K562 (cell line): Measurements from ENCODE around the gene SPCS2. TPM values are rescaled to one million over a fixed set of nuclear protein-coding genes. Genes with fewer than 3 reads are reported as not detected.
A peak's percentile ranks its signal among the peaks of the same experiment; 100 is the strongest.

Source experiments
- CEBPZ ChIP-seq: fragments of 150-350 bp; IDR thresholded peaks from 2 replicates; pipeline ENCODE4 v1.6.1; 2014; ENCODE audit warnings: low read depth, mild to moderate bottlenecking, low read length, borderline replicate concordance
- HBP1 ChIP-seq: fragments of 450-650 bp; formaldehyde crosslinking; IDR thresholded peaks from 2 replicates; pipeline ENCODE4 v1.4.0; 2022; ENCODE audit warnings: missing genetic modification characterization
- NR4A1 ChIP-seq, 2 experiments: fragments of 250-450 bp in 1 of 2; fragments of 450-650 bp in 1 of 2; sonication (Bioruptor Pico) in 1 of 2; IDR thresholded peaks; 2 replicates each; pipeline versions ENCODE4 v1.4.0 to v1.6.1; 2016 to 2020; ENCODE audit warnings: mild to moderate bottlenecking in 2 of 2, missing compliant biosample characterization in 1 of 2, missing genetic modification characterization in 1 of 2, moderate library complexity in 1 of 2
- PBX2 ChIP-seq, 2 experiments: IDR thresholded peaks in 1 of 2; conservative IDR thresholded peaks in 1 of 2; 2 replicates each; pipeline ENCODE4 v1.6.1; 2016; ENCODE audit warnings: low read depth in 2 of 2, mild to moderate bottlenecking in 1 of 2, missing compliant biosample characterization in 1 of 2, missing genetic modification characterization in 1 of 2, moderate library complexity in 1 of 2
- RFX5 ChIP-seq: IDR thresholded peaks from 2 replicates; pipeline ENCODE4 v1.6.1; 2011; ENCODE audit warnings: low read depth, mild to moderate bottlenecking, improper control_type of control experiment, low read length
- SFPQ ChIP-seq: fragments of 200-400 bp; formaldehyde crosslinking; IDR thresholded peaks from 2 replicates; pipeline ENCODE4 v1.6.1; 2017; ENCODE audit warnings: mild to moderate bottlenecking, low read depth, low read length, moderate library complexity
- YBX1 ChIP-seq: fragments of 450-650 bp; IDR thresholded peaks from 2 replicates; pipeline ENCODE4 v1.7.1; 2016; ENCODE audit warnings: mild to moderate bottlenecking
- ZNF282 ChIP-seq: sonication (generic); formaldehyde crosslinking; IDR thresholded peaks from 2 replicates; pipeline ENCODE4 v1.8.1; 2023; ENCODE audit warnings: missing genetic modification reagents
- polyA plus RNA-seq, 8 experiments: library from polyadenylated mRNA; depleted of rRNA in 4 of 8; stranded (reverse) in 5 of 8; unstranded in 3 of 8; fragments of >200 nt; fragmentation: Nextera tagmentation in 2 of 8; fragmentation: Illumina TruSeq in 1 of 8; extraction: Ambion mirVana in 2 of 8; extraction: Trizol in 1 of 8; gene quantifications; 2 replicates each; pipeline versions ENCODE4 v1.2.1 to v1.2.3, GENCODE V29; 2011 to 2014; ENCODE audit warnings: inconsistent platforms in 1 of 8, missing spikeins in 1 of 8
- total RNA-seq, 7 experiments: library from RNA; depleted of rRNA in 6 of 7; stranded (reverse); fragments of >200 nt in 6 of 7; fragmentation: Illumina TruSeq in 2 of 7; extraction: Trizol in 2 of 7; gene quantifications; 2 replicates each; pipeline versions ENCODE4 v1.2.1 to v1.2.3, GENCODE V29; 2011 to 2021; ENCODE audit warnings: low replicate concordance in 1 of 7
- TF ChIP-seq, protein P1 (sequence below), 2 experiments: IDR thresholded peaks; 2 replicates each; pipeline ENCODE4 v1.6.1; 2011; ENCODE audit warnings: borderline replicate concordance in 1 of 2, control low read depth in 1 of 2, low read depth in 1 of 2, low read length in 1 of 2, mild to moderate bottlenecking in 1 of 2, mixed read lengths in 1 of 2, moderate library complexity in 1 of 2; ENCODE audit not compliant: insufficient read depth in 1 of 2, insufficient read length in 1 of 2, poor library complexity in 1 of 2, severe bottlenecking in 1 of 2; ENCODE audit errors: extremely low read depth in 1 of 2
- TF ChIP-seq, protein P2 (sequence below), 3 experiments: IDR thresholded peaks in 2 of 3; conservative IDR thresholded peaks in 1 of 3; 2 replicates each; pipeline ENCODE4 v1.5.1; 2011 to 2012; ENCODE audit warnings: low read length in 3 of 3, mild to moderate bottlenecking in 3 of 3, control low read depth in 2 of 3, improper control_type of control experiment in 1 of 3, inconsistent platforms in 1 of 3, low read depth in 1 of 3, mixed read lengths in 1 of 3, moderate library complexity in 1 of 3; ENCODE audit not compliant: insufficient read depth in 2 of 3

The SPCS2 gene
- total and polyA plus RNA-seq, 9 of the 15 experiments (the other 6 are each of a cell fraction or from before 2014, with no cell fraction given), result 38.2 to 458 (median 193) TPM

- TF ChIP-seq, protein P1, sequence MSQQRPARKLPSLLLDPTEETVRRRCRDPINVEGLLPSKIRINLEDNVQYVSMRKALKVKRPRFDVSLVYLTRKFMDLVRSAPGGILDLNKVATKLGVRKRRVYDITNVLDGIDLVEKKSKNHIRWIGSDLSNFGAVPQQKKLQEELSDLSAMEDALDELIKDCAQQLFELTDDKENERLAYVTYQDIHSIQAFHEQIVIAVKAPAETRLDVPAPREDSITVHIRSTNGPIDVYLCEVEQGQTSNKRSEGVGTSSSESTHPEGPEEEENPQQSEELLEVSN (IDR thresholded peaks at IDR 0.05; ENCODE audit: borderline replicate concordance in 1 of 2, extremely low read depth in 1 of 2, insufficient read depth in 1 of 2, insufficient read length in 1 of 2, low read depth in 1 of 2, low read length in 1 of 2, poor library complexity in 1 of 2, severe bottlenecking in 1 of 2), result peak; percentile 67 to 82
- TF ChIP-seq HBP1 (CRISPR knock-in tag) (no peak), SFPQ (no peak), NR4A1 (CRISPR knock-in tag; IDR thresholded peaks at IDR 0.05) (0 out of 2 replicates have a peak, but pooled peaks have one; percentile 55), NR4A1 (tag; IDR thresholded peaks at IDR 0.05) (no peak), PBX2 (CRISPR knock-in tag; IDR thresholded peaks at IDR 0.05; ENCODE audit: low read depth) (no peak), PBX2 (tag; conservative IDR thresholded peaks at IDR 0.05; ENCODE audit: low read depth) (no peak), RFX5 (no peak), ZNF282 (CRISPR knock-in tag) (no peak), YBX1 (no peak), CEBPZ (no peak)
- TF ChIP-seq, protein P2, sequence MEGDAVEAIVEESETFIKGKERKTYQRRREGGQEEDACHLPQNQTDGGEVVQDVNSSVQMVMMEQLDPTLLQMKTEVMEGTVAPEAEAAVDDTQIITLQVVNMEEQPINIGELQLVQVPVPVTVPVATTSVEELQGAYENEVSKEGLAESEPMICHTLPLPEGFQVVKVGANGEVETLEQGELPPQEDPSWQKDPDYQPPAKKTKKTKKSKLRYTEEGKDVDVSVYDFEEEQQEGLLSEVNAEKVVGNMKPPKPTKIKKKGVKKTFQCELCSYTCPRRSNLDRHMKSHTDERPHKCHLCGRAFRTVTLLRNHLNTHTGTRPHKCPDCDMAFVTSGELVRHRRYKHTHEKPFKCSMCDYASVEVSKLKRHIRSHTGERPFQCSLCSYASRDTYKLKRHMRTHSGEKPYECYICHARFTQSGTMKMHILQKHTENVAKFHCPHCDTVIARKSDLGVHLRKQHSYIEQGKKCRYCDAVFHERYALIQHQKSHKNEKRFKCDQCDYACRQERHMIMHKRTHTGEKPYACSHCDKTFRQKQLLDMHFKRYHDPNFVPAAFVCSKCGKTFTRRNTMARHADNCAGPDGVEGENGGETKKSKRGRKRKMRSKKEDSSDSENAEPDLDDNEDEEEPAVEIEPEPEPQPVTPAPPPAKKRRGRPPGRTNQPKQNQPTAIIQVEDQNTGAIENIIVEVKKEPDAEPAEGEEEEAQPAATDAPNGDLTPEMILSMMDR (IDR thresholded peaks at IDR 0.05 in 2 of 3, conservative IDR thresholded peaks at IDR 0.05 in 1 of 3; ENCODE audit: insufficient read depth in 2 of 3, low read depth in 1 of 3, low read length in 3 of 3), result no peak
Observed at GRCh38 chr11:74948898-74949752, at the start of gene SPCS2, which contains the start of gene XRRA1 (continued).
